DMS79 (cell line): Measurements from ENCODE around the gene NFKBIZ.
"Not testable (repeated sequence)": the region's sequence is repeated elsewhere in the genome, so short reads cannot be mapped to it uniquely, and the experiment has no call there.

Source experiments
- DNase-seq: peaks from one replicate; lab custom pipeline; 2025; lab: John Stamatoyannopoulos, UW

Gene NFKBIZ

DNA sequence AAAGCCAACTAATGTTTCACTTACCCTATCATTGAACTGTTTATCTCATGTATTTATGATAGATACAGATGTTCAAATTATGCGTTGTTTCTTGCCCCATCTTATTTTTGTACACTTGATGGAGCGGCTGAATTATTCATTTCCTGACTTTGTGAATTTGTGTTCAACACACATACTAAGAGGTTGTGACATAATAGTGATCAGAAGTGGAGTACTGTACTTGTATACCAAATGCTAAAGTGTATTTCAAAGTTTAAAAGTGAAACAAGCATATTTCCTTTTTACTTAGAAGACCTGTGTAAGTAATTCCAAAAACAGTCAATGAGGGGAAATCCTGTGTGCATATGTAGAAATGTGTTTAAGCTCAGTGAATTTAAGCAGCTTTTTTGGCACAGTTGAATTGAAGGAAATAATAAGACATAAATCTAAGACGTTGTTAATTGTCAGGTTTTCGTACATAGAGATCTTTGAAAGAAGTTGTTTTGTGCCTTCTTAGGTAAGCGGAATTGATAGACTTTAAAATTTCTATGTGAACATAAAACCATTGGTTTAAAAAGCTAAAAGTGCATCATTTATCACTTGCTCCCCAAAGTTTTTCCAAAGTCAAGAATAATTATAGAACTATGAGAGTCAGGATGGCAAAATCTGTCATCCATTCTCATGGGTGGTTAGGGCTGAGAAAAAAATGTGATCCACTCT is 1.9 kb downstream of the NFKBIZ start:
- DNase-seq, result no peak

GRCh38 chr3:101851850-101852714 is 2.8 kb downstream of the NFKBIZ start:
- no peak for DNase-seq

DNA sequence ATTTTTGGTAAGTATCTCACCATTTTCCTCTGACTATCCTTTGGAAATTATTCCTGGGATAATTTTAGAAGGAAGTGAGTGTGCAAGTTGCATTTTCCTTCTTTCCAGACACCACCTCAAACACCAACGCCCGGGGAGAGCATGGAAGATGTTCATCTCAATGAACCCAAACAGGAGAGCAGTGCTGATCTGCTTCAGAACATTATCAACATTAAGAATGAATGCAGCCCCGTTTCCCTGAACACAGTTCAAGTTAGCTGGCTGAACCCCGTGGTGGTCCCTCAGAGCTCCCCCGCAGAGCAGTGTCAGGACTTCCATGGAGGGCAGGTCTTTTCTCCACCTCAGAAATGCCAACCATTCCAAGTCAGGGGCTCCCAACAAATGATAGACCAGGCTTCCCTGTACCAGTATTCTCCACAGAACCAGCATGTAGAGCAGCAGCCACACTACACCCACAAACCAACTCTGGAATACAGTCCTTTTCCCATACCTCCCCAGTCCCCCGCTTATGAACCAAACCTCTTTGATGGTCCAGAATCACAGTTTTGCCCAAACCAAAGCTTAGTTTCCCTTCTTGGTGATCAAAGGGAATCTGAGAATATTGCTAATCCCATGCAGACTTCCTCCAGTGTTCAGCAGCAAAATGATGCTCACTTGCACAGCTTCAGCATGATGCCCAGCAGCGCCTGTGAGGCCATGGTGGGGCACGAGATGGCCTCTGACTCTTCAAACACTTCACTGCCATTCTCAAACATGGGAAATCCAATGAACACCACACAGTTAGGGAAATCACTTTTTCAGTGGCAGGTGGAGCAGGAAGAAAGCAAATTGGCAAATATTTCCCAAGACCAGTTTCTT is 3.9 kb downstream of the NFKBIZ start:
- no peak for DNase-seq

DNA sequence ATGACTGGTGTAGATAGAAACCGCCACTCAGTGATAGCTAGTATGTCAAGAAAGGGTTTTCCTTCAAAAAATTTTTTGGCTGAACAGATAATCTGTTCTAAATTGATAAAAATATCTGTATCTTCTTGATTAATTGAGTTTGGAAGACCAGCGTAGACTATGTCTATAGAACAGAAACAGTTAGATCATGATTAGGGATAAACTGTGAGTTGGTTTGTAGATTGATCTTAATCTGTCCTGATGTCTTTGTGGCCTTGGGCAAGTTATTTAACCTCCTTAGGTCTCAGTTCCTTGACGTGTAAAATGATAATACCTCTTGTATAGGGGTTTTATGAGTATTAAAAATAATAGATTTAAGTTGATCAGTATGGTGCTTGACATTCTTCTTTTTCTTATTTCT is 4.7 kb downstream of the NFKBIZ start:
- no peak for DNase-seq

DNA sequence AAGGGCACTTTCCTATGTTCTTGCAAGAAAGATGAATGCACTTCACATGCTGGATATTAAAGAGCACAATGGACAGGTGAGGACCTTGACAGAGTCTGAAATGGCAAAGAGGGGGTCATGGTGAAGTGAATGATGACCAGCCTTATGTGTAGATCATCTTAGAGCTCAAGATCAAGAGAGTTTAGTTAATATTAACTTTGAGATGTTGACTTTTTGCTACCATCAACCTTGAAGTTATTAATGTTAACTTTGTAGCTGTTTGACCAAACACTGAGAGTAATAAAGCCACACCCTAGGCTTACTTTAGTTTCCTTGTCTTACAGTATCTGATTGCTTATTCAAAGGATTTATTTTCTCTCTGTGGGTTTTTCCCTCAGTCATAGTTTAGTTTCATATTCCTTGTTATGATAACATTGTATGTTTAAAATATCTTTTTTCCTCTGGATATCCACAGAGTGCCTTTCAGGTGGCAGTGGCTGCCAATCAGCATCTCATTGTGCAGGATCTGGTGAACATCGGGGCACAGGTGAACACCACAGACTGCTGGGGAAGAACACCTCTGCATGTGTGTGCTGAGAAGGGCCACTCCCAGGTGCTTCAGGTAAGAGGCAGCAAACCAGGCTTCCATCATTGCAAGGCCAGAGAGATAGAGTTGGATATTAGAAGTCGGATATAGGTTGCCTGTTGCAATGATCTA is 5.4 kb downstream of the NFKBIZ start:
- DNase-seq, result no peak

- no peak for DNase-seq
Measured at GRCh38 chr3:101857301-101857741, 8.0 kb downstream of the NFKBIZ start.

- no peak for DNase-seq
Measured at GRCh38 chr3:101858464-101859030, 9.2 kb downstream of the NFKBIZ start.

DNA sequence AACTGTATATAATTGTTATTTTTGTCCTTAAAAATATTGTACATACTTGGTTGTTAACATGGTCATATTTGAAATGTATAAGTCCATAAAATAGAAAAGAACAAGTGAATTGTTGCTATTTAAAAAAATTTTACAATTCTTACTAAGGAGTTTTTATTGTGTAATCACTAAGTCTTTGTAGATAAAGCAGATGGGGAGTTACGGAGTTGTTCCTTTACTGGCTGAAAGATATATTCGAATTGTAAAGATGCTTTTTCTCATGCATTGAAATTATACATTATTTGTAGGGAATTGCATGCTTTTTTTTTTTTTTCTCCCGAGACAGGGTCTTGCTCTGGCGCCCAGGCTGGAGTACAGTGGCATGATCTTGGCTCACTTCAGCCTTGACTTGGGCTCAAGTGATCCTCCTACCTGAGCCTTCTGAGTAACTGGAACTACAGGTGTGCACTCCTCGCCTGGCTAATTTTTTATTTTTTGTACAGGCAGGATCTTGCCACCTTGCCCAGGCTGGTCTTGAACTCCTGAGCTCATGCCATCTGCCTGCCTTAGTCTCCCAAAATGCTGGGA is 10.7 kb downstream of the NFKBIZ start:
- DNase-seq, result no peak

DNA sequence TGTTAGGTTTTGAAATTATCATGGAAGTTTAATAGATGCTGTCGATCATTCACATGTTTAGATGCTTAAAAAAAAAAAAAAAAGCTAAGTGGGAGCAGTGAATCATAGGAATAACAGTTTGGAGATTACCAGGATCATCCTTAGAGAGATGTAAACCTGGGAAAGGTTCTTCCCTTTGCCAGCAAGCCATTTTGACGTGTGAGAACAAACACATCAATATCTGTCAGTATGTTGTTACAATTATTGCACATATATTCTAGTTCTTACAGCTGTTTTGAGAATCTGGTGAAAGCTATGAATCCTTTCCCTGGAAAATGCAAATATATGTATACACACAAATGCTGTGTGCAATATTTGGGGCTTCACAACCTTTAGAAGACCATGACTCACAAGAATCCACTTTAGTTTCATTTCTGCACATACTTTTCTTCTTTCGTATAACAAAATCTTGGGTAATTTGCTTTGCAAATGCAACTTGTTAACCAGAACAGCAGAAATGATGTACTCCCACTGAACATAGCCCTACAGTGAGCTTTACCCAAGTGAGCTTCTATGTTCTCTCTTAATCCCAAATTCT is 12.0 kb downstream of the NFKBIZ start:
- no peak for DNase-seq

GRCh38 chr3:101861789-101862415 is 12.6 kb downstream of the NFKBIZ start:
- no peak for DNase-seq

DNA sequence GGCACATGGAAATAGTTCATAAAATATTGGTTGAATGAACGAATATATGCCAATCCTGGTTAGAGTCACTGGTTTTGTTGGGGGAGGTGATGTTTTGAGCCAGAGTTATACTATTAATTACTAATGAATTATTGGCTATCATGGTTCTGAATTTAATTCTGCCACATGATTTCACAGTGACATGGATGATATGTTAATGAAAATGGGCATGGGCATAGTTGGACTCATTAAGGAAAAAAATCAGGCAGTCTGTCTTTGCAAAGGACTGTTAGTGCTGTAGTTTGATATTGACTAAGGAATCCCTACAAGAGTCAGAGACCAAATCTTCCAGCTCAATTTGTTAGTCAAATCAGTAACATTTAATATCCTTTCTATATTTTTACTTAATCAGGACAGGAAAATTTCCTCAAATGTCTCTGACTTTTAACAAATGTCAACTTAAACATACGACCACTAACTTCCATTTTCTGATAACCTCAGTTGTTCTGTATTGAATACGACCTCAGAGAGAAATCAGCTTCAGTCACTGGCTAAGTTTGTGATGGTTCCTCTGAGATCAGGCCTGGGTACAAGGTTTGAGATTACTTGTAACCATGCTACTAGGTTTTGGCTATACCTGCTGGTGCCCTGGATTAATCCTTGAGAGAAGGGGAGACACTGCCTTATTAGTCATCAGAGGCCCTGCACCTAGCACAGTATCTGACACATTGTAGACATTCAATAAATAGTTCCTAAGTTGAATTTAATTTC is 13.3 kb downstream of the NFKBIZ start:
- no peak for DNase-seq

- DNase-seq, result not testable (repeated sequence)
Measured at GRCh38 chr3:101864926-101865325, 15.6 kb downstream of the NFKBIZ start.

DNA sequence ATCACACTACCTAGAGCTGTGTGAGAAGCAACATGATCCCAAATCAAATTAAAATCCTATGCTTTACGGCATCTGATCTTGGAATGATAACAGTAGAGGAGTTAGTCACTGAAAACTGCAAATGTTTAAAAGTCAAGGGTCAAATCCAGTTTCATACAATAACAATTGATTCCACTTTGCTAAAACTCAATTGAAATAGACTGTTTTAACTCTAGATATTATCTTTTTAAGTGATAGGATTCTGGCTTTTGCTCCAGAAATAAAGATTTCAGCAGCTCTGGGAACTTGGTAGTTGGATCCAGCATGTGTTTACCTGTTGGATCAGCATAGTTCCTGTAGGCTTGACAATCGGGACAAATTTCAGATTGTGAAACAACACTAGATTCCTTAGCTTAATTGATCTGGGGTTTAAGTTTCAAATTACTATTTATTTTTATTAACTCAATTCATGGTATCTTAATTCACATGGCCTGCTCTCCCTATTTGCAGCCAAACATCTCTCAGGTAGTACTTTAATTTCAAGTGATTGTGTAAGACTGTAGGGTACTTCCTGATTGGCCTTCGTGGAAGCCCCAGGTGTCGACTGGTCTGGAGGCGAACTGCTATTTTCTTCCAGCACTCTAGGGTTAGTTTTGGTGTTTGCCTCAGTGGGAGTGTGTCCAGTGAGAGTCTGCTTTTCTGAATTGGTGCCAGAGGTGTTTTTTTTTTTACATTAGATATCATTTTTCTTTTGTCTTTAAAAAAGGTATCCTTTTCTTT is 16.6 kb downstream of the NFKBIZ start:
- no peak for DNase-seq

DNA sequence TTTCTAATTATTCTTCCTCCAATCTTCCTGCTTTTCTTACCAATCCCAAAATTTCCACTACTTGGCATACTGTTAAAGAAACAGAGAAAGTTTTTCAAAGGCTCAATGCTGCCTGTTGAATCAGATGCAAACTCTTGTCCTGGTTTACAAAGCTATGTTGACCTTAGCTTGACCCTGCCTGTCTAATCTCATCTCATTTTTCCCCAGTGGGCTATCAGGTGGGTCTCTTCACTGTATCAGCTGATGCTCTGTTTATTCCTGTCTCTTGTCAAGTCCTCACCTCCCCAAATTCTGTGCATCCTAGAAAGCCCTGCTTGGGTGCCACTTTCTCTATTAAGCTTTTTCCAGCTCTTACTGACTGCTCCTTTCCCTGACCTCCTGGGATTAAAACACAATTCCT is 18.2 kb downstream of the NFKBIZ start:
- no peak for DNase-seq

- no peak for DNase-seq
Measured at GRCh38 chr3:101867996-101868395, 18.7 kb downstream of the NFKBIZ start.

DNA sequence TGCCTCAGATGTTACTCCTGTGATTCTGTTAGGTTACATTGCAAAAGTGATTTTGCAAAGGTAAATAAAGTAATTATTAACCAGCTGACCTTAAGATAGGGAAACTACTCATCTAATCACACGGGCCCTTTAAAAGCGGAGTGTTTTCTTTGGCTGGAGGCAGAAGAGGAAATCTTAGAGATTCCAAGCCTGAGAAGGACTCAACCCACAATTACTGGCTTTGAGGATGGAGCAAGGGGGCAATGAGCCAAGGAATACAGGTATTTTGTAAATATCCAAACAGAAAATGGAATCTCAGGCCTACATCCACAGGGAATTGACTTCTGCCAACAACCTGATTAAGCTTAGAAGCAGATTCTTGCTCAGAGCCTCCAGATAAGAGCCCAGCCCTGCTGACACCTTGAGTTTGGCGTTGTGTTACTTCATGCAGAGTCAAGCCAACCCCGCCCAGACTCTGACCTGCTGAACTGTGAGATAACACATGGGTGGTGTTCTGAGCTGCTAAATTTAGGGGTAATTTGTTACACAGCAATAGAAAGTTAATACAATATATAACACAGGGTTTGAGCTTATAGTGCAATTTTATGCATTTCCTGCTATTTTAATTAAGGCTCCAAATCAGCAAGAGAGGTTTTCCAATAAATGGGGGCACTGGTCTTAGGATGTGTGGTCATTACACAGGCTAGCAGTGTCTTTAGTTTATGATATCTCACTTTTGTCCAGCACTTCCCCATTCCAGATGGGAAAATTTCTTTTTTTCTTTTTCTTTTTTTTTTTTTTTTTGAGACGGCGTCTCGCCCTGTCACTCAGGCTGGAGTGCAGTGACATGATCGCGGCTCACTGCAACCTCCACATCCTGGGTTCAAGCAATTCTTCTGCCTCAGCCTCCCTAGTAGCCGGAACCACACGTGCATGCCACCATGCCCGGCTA is 19.5 kb downstream of the NFKBIZ start:
- DNase-seq, result peak; percentile 60

- DNase-seq, result no peak
Measured at GRCh38 chr3:101870138-101870537, 20.8 kb downstream of the NFKBIZ start.

DNA sequence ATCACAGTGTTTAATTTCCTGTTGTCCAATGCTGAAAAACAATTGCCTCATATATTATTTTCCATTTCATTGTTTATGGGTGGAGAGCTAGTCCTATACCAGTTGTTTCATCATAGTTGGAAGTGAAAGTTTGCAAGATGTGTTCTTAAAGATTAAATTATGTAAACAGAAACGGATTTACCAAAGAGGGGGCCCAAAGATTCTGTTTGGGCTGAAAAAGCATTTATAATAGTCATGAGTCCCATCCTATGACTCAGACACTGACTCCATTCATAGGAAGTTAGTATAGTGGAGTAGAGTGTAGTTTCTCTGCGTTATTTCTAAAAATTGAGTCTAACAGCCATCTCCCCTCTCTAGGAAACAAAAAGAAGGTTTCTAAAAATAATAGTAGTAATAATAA is 24.3 kb downstream of the NFKBIZ start:
- no peak for DNase-seq
